Mesenchymal stem cell (in vitro differentiated cells and primary cell): ENCODE measurements around the gene KASH5.
A peak's percentile ranks its signal among the peaks of the same experiment; 100 is the strongest.

Experiments used
- DNase-seq: peaks from one replicate; pipeline ENCODE4 v3.0.0-alpha.2; 2013
- H2AFZ ChIP-seq: one replicate; pipeline ENCODE4 v1.6.1; 2013; ENCODE audit warnings: low read depth, mild to moderate bottlenecking, control low read depth, inconsistent platforms, low read length, moderate library complexity
- H2AK5ac ChIP-seq: 2 replicates; pipeline ENCODE4 v1.6.1; 2013; ENCODE audit warnings: low read length, moderate library complexity, mild to moderate bottlenecking, inconsistent platforms; ENCODE audit not compliant: severe bottlenecking
- H2BK120ac ChIP-seq: one replicate; pipeline ENCODE4 v1.6.1; 2013; ENCODE audit warnings: low read depth, mild to moderate bottlenecking, inconsistent platforms, low read length, moderate library complexity
- H2BK12ac ChIP-seq, 2 experiments: one replicate each; pipeline ENCODE4 v1.6.1; 2013; ENCODE audit warnings: inconsistent platforms in 2 of 2, low read length in 2 of 2, mild to moderate bottlenecking in 2 of 2, moderate library complexity in 2 of 2, control low read depth in 1 of 2
- H2BK15ac ChIP-seq: one replicate; pipeline ENCODE4 v1.6.1; 2013; ENCODE audit warnings: mild to moderate bottlenecking, low read depth, inconsistent platforms; ENCODE audit not compliant: poor library complexity, severe bottlenecking
- H2BK5ac ChIP-seq: 2 replicates; pipeline ENCODE4 v1.6.1; 2013; ENCODE audit warnings: low read depth, mild to moderate bottlenecking, low read length, control low read depth, inconsistent platforms; ENCODE audit not compliant: poor library complexity, severe bottlenecking
- H3K14ac ChIP-seq, 2 experiments: one replicate each; pipeline ENCODE4 v1.6.1; 2013; ENCODE audit warnings: inconsistent platforms in 2 of 2, low read length in 2 of 2, control low read depth in 1 of 2, mild to moderate bottlenecking in 1 of 2, moderate library complexity in 1 of 2
- H3K18ac ChIP-seq, 2 experiments: one replicate each; pipeline ENCODE4 v1.6.1; 2013; ENCODE audit warnings: inconsistent platforms in 2 of 2, low read length in 2 of 2, control low read depth in 1 of 2, low read depth in 1 of 2, mild to moderate bottlenecking in 1 of 2
- H3K23ac ChIP-seq, 2 experiments: one replicate each; pipeline ENCODE4 v1.6.1; 2013; ENCODE audit warnings: inconsistent platforms in 2 of 2, low read length in 2 of 2, mild to moderate bottlenecking in 2 of 2, moderate library complexity in 2 of 2, control low read depth in 1 of 2
- H3K27ac ChIP-seq: 2 replicates; pipeline ENCODE4 v1.5.1; 2013; ENCODE audit warnings: mild to moderate bottlenecking, moderate library complexity, low read length, control low read depth, inconsistent platforms; ENCODE audit not compliant: poor library complexity, severe bottlenecking
- H3K27me3 ChIP-seq, 2 experiments: 2 replicates each; pipeline versions ENCODE4 v1.6.1 to v1.7.0; 2013; ENCODE audit warnings: low read length in 2 of 2, mild to moderate bottlenecking in 2 of 2, moderate library complexity in 2 of 2, control low read depth in 1 of 2, inconsistent platforms in 1 of 2; ENCODE audit not compliant: control insufficient read depth in 1 of 2, insufficient read depth in 1 of 2
- H3K36me3 ChIP-seq, 2 experiments: 2 replicates each; pipeline versions ENCODE4 v1.6.1 to v1.7.0; 2013; ENCODE audit warnings: low read length in 2 of 2, control low read depth in 1 of 2, inconsistent platforms in 1 of 2, low read depth in 1 of 2, mild to moderate bottlenecking in 1 of 2; ENCODE audit not compliant: insufficient read depth in 2 of 2, control insufficient read depth in 1 of 2
- H3K4ac ChIP-seq, 2 experiments: one replicate each; pipeline ENCODE4 v1.6.1; 2013; ENCODE audit warnings: inconsistent platforms in 2 of 2, low read length in 2 of 2, mild to moderate bottlenecking in 2 of 2, moderate library complexity in 2 of 2, control low read depth in 1 of 2, low read depth in 1 of 2
- H3K4me1 ChIP-seq: 2 replicates; pipeline ENCODE4 v1.6.1; 2013; ENCODE audit warnings: low read depth, low read length, control low read depth; ENCODE audit not compliant: control insufficient read depth, insufficient read depth
- H3K4me2 ChIP-seq: 2 replicates; pipeline ENCODE4 v1.6.1; 2013; ENCODE audit warnings: low read length, mild to moderate bottlenecking, inconsistent platforms; ENCODE audit not compliant: poor library complexity, severe bottlenecking
- H3K4me3 ChIP-seq, 2 experiments: 2 replicates each; pipeline versions ENCODE4 v1.5.1 to v1.7.0; 2013; ENCODE audit warnings: low read length in 2 of 2, mild to moderate bottlenecking in 2 of 2, control low read depth in 1 of 2, low read depth in 1 of 2; ENCODE audit not compliant: insufficient read depth in 1 of 2
- H3K79me1 ChIP-seq: replicated peaks from 2 replicates; pipeline ENCODE4 v1.6.1; 2013; ENCODE audit warnings: mild to moderate bottlenecking, control low read depth, low read length, inconsistent platforms; ENCODE audit not compliant: poor library complexity, severe bottlenecking
- H3K9ac ChIP-seq: 2 replicates; pipeline ENCODE4 v1.7.0; 2013; ENCODE audit warnings: mild to moderate bottlenecking, low read length, moderate library complexity
- H3K9me3 ChIP-seq: 2 replicates; pipeline ENCODE4 v1.7.0; 2013; ENCODE audit warnings: mild to moderate bottlenecking, low read length; ENCODE audit not compliant: control insufficient read depth
- H4K8ac ChIP-seq: one replicate; pipeline ENCODE4 v1.6.1; 2013; ENCODE audit warnings: inconsistent platforms, mild to moderate bottlenecking, low read length, moderate library complexity
- H4K91ac ChIP-seq: one replicate; pipeline ENCODE4 v1.6.1; 2013; ENCODE audit warnings: mild to moderate bottlenecking, low read length, inconsistent platforms
- WGBS: methylation state at CpG from one replicate; pipeline ENCODE4 v1.1.7; 2013; ENCODE audit warnings: mixed read lengths; 5-methylcytosine and 5-hydroxymethylcytosine counted together

Gene KASH5

GRCh38 chr19:49435670-49436069 lies 47.6 kb downstream of the KASH5 start:
- H2BK15ac ChIP-seq = no peak overlapping the region
- no peaks in the 10 kb centered on the region for H3K9me3 ChIP-seq
- H3K9ac ChIP-seq = no peak overlapping the region
- H3K27ac ChIP-seq = no peak overlapping the region
- no peak overlapping the region for H3K18ac ChIP-seq
- H3K14ac ChIP-seq = no peak overlapping the region
- no peak overlapping the region for H2BK5ac ChIP-seq
- H3K4me3 ChIP-seq = no peak overlapping the region
- H3K4ac ChIP-seq = no peak overlapping the region
- H3K36me3 ChIP-seq = no peaks in the 10 kb centered on the region
- H3K79me1 ChIP-seq = no peaks in the 10 kb centered on the region
- H2AK5ac ChIP-seq = no peak overlapping the region
- H3K23ac ChIP-seq = no peak overlapping the region
- no peak overlapping the region for H2BK12ac ChIP-seq
- H3K4me1 ChIP-seq = peaks cover 3% of the 10 kb centered on the region
- no peak overlapping the region for H2BK120ac ChIP-seq
- no peak overlapping the region for H4K91ac ChIP-seq
- no peak overlapping the region for H4K8ac ChIP-seq
- H3K4me2 ChIP-seq = no peak overlapping the region
- WGBS = 95% methylated on average over 10 of the region's 10 CpGs
- no peak overlapping the region for H2AFZ ChIP-seq
- peaks cover 60 to 77% of the 10 kb centered on the region in 2 experiments for H3K27me3 ChIP-seq
- no peak for DNase-seq

- no peak overlapping the region for H2BK12ac ChIP-seq
- no peak overlapping the region for H2BK5ac ChIP-seq
- WGBS = 14% methylated on average over 42 of the region's 42 CpGs
- no peak overlapping the region for H3K4me2 ChIP-seq
- no peak overlapping the region for H4K8ac ChIP-seq
- H3K27ac ChIP-seq = no peak overlapping the region
- DNase-seq = no peak
- no peak overlapping the region for H2BK120ac ChIP-seq
- H4K91ac ChIP-seq = no peak overlapping the region
- no peak overlapping the region for H2AFZ ChIP-seq
- no peak overlapping the region for H3K14ac ChIP-seq
- peaks cover 58 to 78% of the 10 kb centered on the region in 2 experiments for H3K27me3 ChIP-seq
- no peak overlapping the region for H3K4me3 ChIP-seq
- H3K36me3 ChIP-seq = no peaks in the 10 kb centered on the region
- H3K9ac ChIP-seq = no peak overlapping the region
- H2AK5ac ChIP-seq = no peak overlapping the region
- no peak overlapping the region for H3K4ac ChIP-seq
- H3K23ac ChIP-seq = peak overlapping the region in 1 of 2 experiments; percentile 37
- no peak overlapping the region for H2BK15ac ChIP-seq
- no peak overlapping the region for H3K18ac ChIP-seq
- no peaks in the 10 kb centered on the region for H3K79me1 ChIP-seq
- no peaks in the 10 kb centered on the region for H3K9me3 ChIP-seq
- peaks cover 8% of the 10 kb centered on the region for H3K4me1 ChIP-seq
Measured at GRCh38 chr19:49436381-49437017, 48.5 kb downstream of the KASH5 start.

- no peaks in the 10 kb centered on the region for H3K9me3 ChIP-seq
- no peak overlapping the region for H2BK5ac ChIP-seq
- H3K4me3 ChIP-seq = no peak overlapping the region
- DNase-seq = no peak
- H2AFZ ChIP-seq = no peak overlapping the region
- no peak overlapping the region for H3K14ac ChIP-seq
- H2BK12ac ChIP-seq = no peak overlapping the region
- no peaks in the 10 kb centered on the region for H3K79me1 ChIP-seq
- no peak overlapping the region for H2BK15ac ChIP-seq
- no peak overlapping the region for H3K9ac ChIP-seq
- H3K36me3 ChIP-seq = no peaks in the 10 kb centered on the region
- no peak overlapping the region for H4K8ac ChIP-seq
- H2AK5ac ChIP-seq = no peak overlapping the region
- WGBS = 21% methylated on average over 8 of the region's 8 CpGs
- H2BK120ac ChIP-seq = no peak overlapping the region
- no peak overlapping the region for H3K27ac ChIP-seq
- H4K91ac ChIP-seq = no peak overlapping the region
- H3K4ac ChIP-seq = no peak overlapping the region
- H3K4me2 ChIP-seq = no peak overlapping the region
- peaks cover 65 to 80% of the 10 kb centered on the region in 2 experiments for H3K27me3 ChIP-seq
- H3K23ac ChIP-seq = no peak overlapping the region
- H3K4me1 ChIP-seq = peaks cover 8% of the 10 kb centered on the region
- H3K18ac ChIP-seq = no peak overlapping the region
Measured at GRCh38 chr19:49437231-49437630, 49.2 kb downstream of the KASH5 start.

- 30% methylated on average over 3 of the region's 6 CpGs for WGBS
Measured at GRCh38 chr19:49438261-49438660, 50.2 kb downstream of the KASH5 start.

More at GRCh38 chr19:49438261-49438660, 50.2 kb downstream of the KASH5 start:
- Histone ChIP-seq H4K8ac (no peak overlapping the region), H3K27me3 (peaks cover 68 to 73% of the 10 kb centered on the region in 2 experiments), H2BK5ac (no peak overlapping the region), H2AFZ (no peak overlapping the region), H2BK12ac (no peak overlapping the region), H3K36me3 (no peaks in the 10 kb centered on the region), H3K9ac (no peak overlapping the region), H3K9me3 (no peaks in the 10 kb centered on the region), H3K4me1 (peaks cover 14% of the 10 kb centered on the region), H3K14ac (no peak overlapping the region), H2BK120ac (no peak overlapping the region), H3K4ac (no peak overlapping the region), H3K79me1 (no peaks in the 10 kb centered on the region), H4K91ac (no peak overlapping the region), H2AK5ac (no peak overlapping the region), H3K4me2 (no peak overlapping the region), H3K27ac (no peak overlapping the region), H3K23ac (no peak overlapping the region), H2BK15ac (no peak overlapping the region), H3K4me3 (no peak overlapping the region), H3K18ac (no peak overlapping the region)
- DNase-seq = no peak
